CD4-positive, CD25-positive, alpha-beta regulatory T cell (primary cell): ENCODE results near the gene SLC12A6. TPM values are rescaled to one million over a fixed set of nuclear protein-coding genes. Genes with fewer than 3 reads are reported as not detected.

Experiments used
- ATAC-seq, 2 donors: fragments of 150-1000 bp; cut with Tn5 transposase; one replicate each; pipeline ENCODE4 v1.10.0; 2021; ENCODE audit warnings: low read depth in 2 of 2, moderate number of reproducible peaks in 2 of 2, moderate library complexity in 1 of 2
- DNase-seq, 3 donors: peaks; one replicate each; pipeline versions ENCODE4 v3.0.0 to v3.0.0-alpha.2; 2012 to 2022; ENCODE audit warnings: mixed read lengths in 1 of 3
- H3K27ac ChIP-seq: one replicate; pipeline ENCODE4 v1.7.0; 2013; ENCODE audit warnings: mild to moderate bottlenecking, low read length; ENCODE audit not compliant: insufficient read depth, poor library complexity, severe bottlenecking
- H3K27me3 ChIP-seq: one replicate; pipeline ENCODE4 v1.7.0; 2013; ENCODE audit warnings: low read length; ENCODE audit not compliant: control insufficient read depth, insufficient read depth
- H3K36me3 ChIP-seq: one replicate; pipeline ENCODE4 v1.7.0; 2013; ENCODE audit warnings: mild to moderate bottlenecking, low read length, moderate library complexity; ENCODE audit not compliant: control insufficient read depth, insufficient read depth
- H3K4me1 ChIP-seq: 2 replicates; pipeline ENCODE4 v1.7.0; 2013; ENCODE audit warnings: mild to moderate bottlenecking, low read length; ENCODE audit not compliant: insufficient read depth, control insufficient read depth, poor library complexity, severe bottlenecking
- H3K4me3 ChIP-seq: one replicate; pipeline ENCODE4 v1.7.0; 2013; ENCODE audit warnings: low read depth, mild to moderate bottlenecking, low read length, moderate library complexity
- H3K9me3 ChIP-seq, 2 experiments: 1 replicate in 1 of 2; 2 replicates in 1 of 2; pipeline ENCODE4 v1.7.0; 2013; ENCODE audit warnings: low read length in 2 of 2, mild to moderate bottlenecking in 1 of 2, moderate library complexity in 1 of 2; ENCODE audit not compliant: control insufficient read depth in 2 of 2
- H3K27ac Mint-ChIP-seq, 3 donors: one replicate each; pipeline ENCODE4 v1.8.0; 2020 to 2022; ENCODE audit warnings: mild to moderate bottlenecking in 3 of 3, mixed read lengths in 3 of 3, moderate library complexity in 2 of 3
- H3K27me3 Mint-ChIP-seq: one replicate; pipeline ENCODE4 v1.8.0; 2022; ENCODE audit warnings: mild to moderate bottlenecking, mixed read lengths
- H3K36me3 Mint-ChIP-seq: one replicate; pipeline ENCODE4 v1.8.0; 2020; ENCODE audit warnings: mixed read lengths
- H3K4me1 Mint-ChIP-seq, 4 donors: one replicate each; pipeline ENCODE4 v1.8.0; 2020 to 2022; ENCODE audit warnings: mixed read lengths in 4 of 4, mild to moderate bottlenecking in 1 of 4
- H3K4me3 Mint-ChIP-seq, 4 donors: one replicate each; pipeline ENCODE4 v1.8.0; 2020 to 2022; ENCODE audit warnings: mild to moderate bottlenecking in 4 of 4, mixed read lengths in 4 of 4, moderate library complexity in 3 of 4
- H3K9me3 Mint-ChIP-seq, 7 donors: one replicate each; pipeline ENCODE4 v1.8.0; 2020 to 2022; ENCODE audit warnings: mixed read lengths in 7 of 7, mild to moderate bottlenecking in 3 of 7, moderate library complexity in 2 of 7
- polyA plus RNA-seq, 4 donors: library from polyadenylated mRNA; unstranded; fragments of 300-500 nt; fragmentation: Illumina TruSeq; gene quantifications; one replicate each; pipeline ENCODE4 v1.2.3, GENCODE V29; 2021
- total RNA-seq: library from RNA; stranded (reverse); gene quantifications from one replicate; pipeline ENCODE4 v1.2.3, GENCODE V29; 2022

SLC12A6 gene
- total and polyA plus RNA-seq, 5 donors from 2014 or later, result 14.1 to 150 (median 14.7) TPM

- Histone ChIP-seq H3K27me3 (no peaks in the 10 kb centered on the region), H3K27ac (peak overlapping the region; percentile 87), H3K36me3 (no peaks in the 10 kb centered on the region), H3K4me3 (peak overlapping the region; percentile 66), H3K4me1 (peaks cover 69% of the 10 kb centered on the region), H3K9me3 (no peaks in the 10 kb centered on the region)
- Mint-ChIP-seq H3K36me3 (peaks cover 16% of the 10 kb centered on the region), H3K27me3 (no peaks in the 10 kb centered on the region), H3K9me3 (no peaks in the 10 kb centered on the region), H3K4me3 (peak overlapping the region in 3 of 4 donors; percentile 39 to 81 (median 57)), H3K27ac (peak overlapping the region; percentile 65 to 91 (median 89)), H3K4me1 (peaks cover 34 to 88% (median 56%) of the 10 kb centered on the region in 4 donors)
- DNase-seq, result no peak
- ATAC-seq, result no peak
Observed at GRCh38 chr15:34325368-34325767, 12.2 kb downstream of the SLC12A6 start.

DNA sequence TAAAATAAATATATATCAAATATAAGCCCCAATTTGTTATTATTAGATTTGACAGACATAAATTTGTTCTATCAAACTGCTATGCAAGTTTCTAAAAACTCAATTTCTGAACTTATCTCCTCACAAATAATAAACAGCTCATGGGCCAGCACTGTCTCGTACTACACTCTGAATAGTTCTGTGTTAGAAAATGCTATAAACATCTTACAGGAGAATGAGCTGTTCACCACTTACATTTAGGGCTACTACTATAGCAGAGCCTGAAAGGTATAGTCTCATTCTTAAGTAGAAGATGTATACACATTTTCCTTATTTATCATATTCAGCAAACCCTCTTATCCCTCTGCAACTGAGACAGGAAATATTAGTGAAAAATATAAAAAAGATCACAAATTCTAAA, 12.6 kb downstream of the SLC12A6 start:
- H3K27me3 ChIP-seq, result no peaks in the 10 kb centered on the region
- H3K4me3 ChIP-seq, result peak overlapping the region; percentile 66
- H3K9me3 ChIP-seq, result no peaks in the 10 kb centered on the region
- no peaks in the 10 kb centered on the region for H3K36me3 ChIP-seq
- peak overlapping the region; percentile 87 for H3K27ac ChIP-seq
- Mint-ChIP-seq H3K4me1 (peaks cover 33 to 88% (median 56%) of the 10 kb centered on the region in 4 donors), H3K4me3 (peak overlapping the region; percentile 33 to 64 (median 60)), H3K27me3 (no peaks in the 10 kb centered on the region), H3K27ac (peak overlapping the region; percentile 20 to 89 (median 65)), H3K36me3 (peaks cover 17% of the 10 kb centered on the region), H3K9me3 (no peaks in the 10 kb centered on the region)
- peaks cover 65% of the 10 kb centered on the region for H3K4me1 ChIP-seq
- no peak for ATAC-seq
- DNase-seq, result no peak

GRCh38 chr15:34323217-34323616, 14.4 kb downstream of the SLC12A6 start:
- no peaks in the 10 kb centered on the region for H3K27me3 Mint-ChIP-seq
- Histone ChIP-seq H3K4me3 (no peak overlapping the region), H3K27me3 (no peaks in the 10 kb centered on the region), H3K27ac (no peak overlapping the region), H3K9me3 (no peaks in the 10 kb centered on the region), H3K36me3 (no peaks in the 10 kb centered on the region), H3K4me1 (peaks cover 59% of the 10 kb centered on the region)
- H3K36me3 Mint-ChIP-seq, result peaks cover 16% of the 10 kb centered on the region
- DNase-seq (no peak), ATAC-seq (no peak)
- H3K27ac Mint-ChIP-seq, result peak overlapping the region in 2 of 3 donors; percentile 25 to 62
- peaks cover 29 to 87% (median 52%) of the 10 kb centered on the region in 4 donors for H3K4me1 Mint-ChIP-seq
- H3K9me3 Mint-ChIP-seq, result no peaks in the 10 kb centered on the region
- H3K4me3 Mint-ChIP-seq, result peak overlapping the region in 3 of 4 donors; percentile 38 to 55 (median 40)

DNA sequence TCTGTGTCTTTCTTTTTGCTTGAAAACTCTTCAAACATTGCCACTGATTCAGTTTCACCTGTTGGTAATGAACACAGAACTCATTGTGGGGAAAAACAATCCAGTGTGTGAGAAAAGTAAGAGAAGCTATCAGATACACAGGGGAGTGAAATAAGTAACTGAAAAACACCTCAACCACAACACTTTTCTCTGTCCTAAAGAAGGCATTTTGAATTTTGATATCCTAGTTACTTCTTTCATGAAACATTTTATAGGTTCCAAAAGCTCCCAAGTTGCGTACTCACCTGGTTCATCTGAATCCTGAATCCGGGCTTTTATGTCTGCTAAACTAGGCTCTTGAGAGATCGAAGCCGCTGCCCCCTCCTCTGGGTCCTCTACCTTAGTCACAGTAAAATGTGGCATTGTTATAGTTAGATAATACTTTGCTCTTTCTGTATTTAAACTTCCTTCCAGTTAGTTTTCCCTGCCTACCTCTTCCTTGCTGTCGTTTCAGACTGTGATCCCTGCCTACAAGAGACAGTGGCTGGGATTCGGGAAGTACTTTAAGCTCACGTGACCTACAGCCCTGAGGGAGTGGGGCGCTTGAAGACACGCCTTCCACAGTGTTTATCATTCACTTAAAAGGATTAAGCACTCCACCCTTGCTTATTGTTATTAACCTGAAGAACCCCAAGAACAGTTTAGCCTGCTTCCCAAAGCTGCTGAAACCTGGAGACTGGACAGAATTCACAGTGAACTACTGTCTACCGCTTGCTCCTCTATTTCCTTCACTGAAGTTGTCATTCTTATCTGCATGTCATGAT, 19.1 kb downstream of the SLC12A6 start:
- peaks cover 30 to 83% (median 52%) of the 10 kb centered on the region in 4 donors for H3K4me1 Mint-ChIP-seq
- H3K4me1 ChIP-seq, result peaks cover 52% of the 10 kb centered on the region
- no peaks in the 10 kb centered on the region for H3K27me3 ChIP-seq
- peak overlapping the region; percentile 96 for H3K4me3 ChIP-seq
- DNase-seq, result peak in 2 of 3 donors; percentile 35 to 77
- peak overlapping the region; percentile 96 to 100 (median 97) for H3K27ac Mint-ChIP-seq
- peak overlapping the region; percentile 71 for H3K27ac ChIP-seq
- peaks cover 10% of the 10 kb centered on the region for H3K36me3 ChIP-seq
- H3K9me3 Mint-ChIP-seq, result no peaks in the 10 kb centered on the region
- H3K4me3 Mint-ChIP-seq, result peak overlapping the region; percentile 93 to 100 (median 99)
- ATAC-seq, result peak; percentile 63 to 69
- no peaks in the 10 kb centered on the region for H3K9me3 ChIP-seq
- H3K27me3 Mint-ChIP-seq, result no peaks in the 10 kb centered on the region
- peaks cover 36% of the 10 kb centered on the region for H3K36me3 Mint-ChIP-seq

- H3K4me3 Mint-ChIP-seq, result peak overlapping the region; percentile 44 to 83 (median 75)
- ATAC-seq, result no peak
Observed at GRCh38 chr15:34314491-34315490, 22.8 kb downstream of the SLC12A6 start.

DNA sequence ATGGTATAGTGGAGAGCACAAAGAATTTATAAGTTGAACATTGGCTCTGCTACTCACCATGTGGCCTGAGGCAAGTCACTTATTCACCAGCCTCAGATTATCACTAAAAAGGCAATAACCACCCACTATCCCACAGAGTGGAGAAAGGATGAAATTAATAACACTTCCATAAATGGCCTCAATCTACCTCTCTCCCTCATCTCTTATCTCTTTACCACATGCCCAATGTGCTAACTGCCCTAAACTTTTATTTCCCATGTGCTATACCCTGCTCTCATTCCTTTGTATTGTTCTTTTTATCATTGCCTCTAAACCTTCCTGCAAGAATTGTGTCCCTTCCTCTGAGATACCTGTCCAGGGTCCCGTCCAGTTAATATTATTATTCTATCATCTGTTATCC, 26.0 kb downstream of the SLC12A6 start:
- H3K36me3 Mint-ChIP-seq, result peaks cover 44% of the 10 kb centered on the region
- peaks cover 39 to 82% (median 62%) of the 10 kb centered on the region in 4 donors for H3K4me1 Mint-ChIP-seq
- H3K27me3 Mint-ChIP-seq, result no peaks in the 10 kb centered on the region

More at GRCh38 chr15:34314491-34315490, 22.8 kb downstream of the SLC12A6 start:
- no peaks in the 10 kb centered on the region for H3K27me3 Mint-ChIP-seq
- H3K4me1 ChIP-seq, result peaks cover 63% of the 10 kb centered on the region
- DNase-seq, result no peak
- H3K4me3 ChIP-seq, result peak overlapping the region; percentile 96
- H3K4me1 Mint-ChIP-seq, result peaks cover 31 to 81% (median 60%) of the 10 kb centered on the region in 4 donors
- H3K9me3 Mint-ChIP-seq, result no peaks in the 10 kb centered on the region
- H3K36me3 ChIP-seq, result peaks cover 20% of the 10 kb centered on the region
- no peaks in the 10 kb centered on the region for H3K9me3 ChIP-seq
- H3K27ac Mint-ChIP-seq, result peak overlapping the region; percentile 17 to 91 (median 50)
- no peaks in the 10 kb centered on the region for H3K27me3 ChIP-seq
- no peak overlapping the region for H3K27ac ChIP-seq
- H3K36me3 Mint-ChIP-seq, result peaks cover 39% of the 10 kb centered on the region

DNA sequence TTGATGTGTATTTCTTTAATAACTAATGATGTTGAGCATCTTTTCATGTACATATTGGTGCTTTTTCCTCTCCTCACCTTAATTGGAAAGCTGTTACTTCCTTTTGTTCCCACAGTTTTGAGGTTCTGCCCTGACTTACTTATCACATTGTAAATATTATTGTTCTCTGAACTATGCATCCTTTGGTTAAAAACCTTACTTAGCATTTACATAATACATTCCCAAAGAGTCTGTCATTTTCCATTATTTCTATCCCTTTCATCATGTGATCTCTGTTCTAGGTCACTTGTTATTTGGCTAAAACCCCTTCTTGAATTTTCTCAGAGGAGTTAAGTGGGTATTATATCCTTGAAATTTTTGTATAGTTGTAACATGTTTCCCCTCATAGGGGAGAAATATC, 33.0 kb downstream of the SLC12A6 start:
- Histone ChIP-seq H3K4me3 (no peak overlapping the region), H3K27me3 (no peaks in the 10 kb centered on the region), H3K27ac (peak overlapping the region; percentile 38), H3K36me3 (peaks cover 35% of the 10 kb centered on the region), H3K4me1 (peaks cover 19% of the 10 kb centered on the region), H3K9me3 (no peaks in the 10 kb centered on the region)
- H3K4me3 Mint-ChIP-seq, result peak overlapping the region in 1 of 4 donors; percentile 4
- no peaks in the 10 kb centered on the region for H3K9me3 Mint-ChIP-seq
- DNase-seq (no peak), ATAC-seq (no peak)
- no peaks in the 10 kb centered on the region for H3K27me3 Mint-ChIP-seq
- H3K4me1 Mint-ChIP-seq, result peaks cover 43 to 88% (median 61%) of the 10 kb centered on the region in 4 donors
- peaks cover 33% of the 10 kb centered on the region for H3K36me3 Mint-ChIP-seq
- peak overlapping the region in 1 of 3 donors; percentile 5 for H3K27ac Mint-ChIP-seq

More for the DNA sequence above, 26.0 kb downstream of the SLC12A6 start:
- H3K4me3 Mint-ChIP-seq, result peak overlapping the region in 2 of 4 donors; percentile 32 to 41
- H3K9me3 Mint-ChIP-seq, result no peaks in the 10 kb centered on the region
- Histone ChIP-seq H3K4me3 (no peak overlapping the region), H3K27ac (no peak overlapping the region), H3K36me3 (peaks cover 35% of the 10 kb centered on the region), H3K27me3 (no peaks in the 10 kb centered on the region), H3K4me1 (peaks cover 48% of the 10 kb centered on the region), H3K9me3 (no peaks in the 10 kb centered on the region)
- no peak for ATAC-seq
- H3K27ac Mint-ChIP-seq, result peak overlapping the region in 2 of 3 donors; percentile 6 to 9
- no peak for DNase-seq
